Smooth muscle cell (in vitro differentiated cells): ENCODE measurements around the gene CELSR2. TPM values are rescaled to one million over a fixed set of nuclear protein-coding genes. Genes with fewer than 3 reads are reported as not detected.

Experiments used
- DNase-seq: peaks from one replicate; lab custom pipeline; 2025; ENCODE audit not compliant: unreplicated experiment; lab: John Stamatoyannopoulos, UW
- H2AFZ ChIP-seq: fragments of 200-600 bp; sonication (generic); 2 replicates; pipeline ENCODE4 v1.6.0; 2016; ENCODE audit warnings: antibody characterized with exemption, low read depth, mild to moderate bottlenecking
- H3F3A ChIP-seq: fragments of 200-600 bp; sonication (generic); 2 replicates; pipeline ENCODE4 v1.6.0; 2017; ENCODE audit warnings: antibody characterized with exemption, low read depth
- H3K27ac ChIP-seq: fragments of 200-600 bp; sonication (generic); 2 replicates; pipeline ENCODE4 v1.5.1; 2016; ENCODE audit warnings: low read depth, mild to moderate bottlenecking
- H3K27me3 ChIP-seq: fragments of 200-600 bp; sonication (generic); 2 replicates; pipeline ENCODE4 v1.6.1; 2016; ENCODE audit warnings: low read depth, mild to moderate bottlenecking
- H3K36me3 ChIP-seq: fragments of 200-600 bp; sonication (generic); 2 replicates; pipeline ENCODE4 v1.5.1; 2016; ENCODE audit warnings: low read depth
- H3K4me1 ChIP-seq: fragments of 200-600 bp; sonication (generic); 2 replicates; pipeline ENCODE4 v1.5.1; 2016; ENCODE audit warnings: low read depth
- H3K4me2 ChIP-seq: fragments of 200-600 bp; sonication (generic); 2 replicates; pipeline ENCODE4 v1.6.0; 2016; ENCODE audit warnings: mild to moderate bottlenecking
- H3K4me3 ChIP-seq: fragments of 200-600 bp; sonication (generic); 2 replicates; pipeline ENCODE4 v1.5.1; 2016; ENCODE audit warnings: mild to moderate bottlenecking
- H3K79me2 ChIP-seq: fragments of 200-600 bp; sonication (generic); 2 replicates; pipeline ENCODE4 v1.6.0; 2016; ENCODE audit warnings: low read depth, mild to moderate bottlenecking
- H3K9ac ChIP-seq: fragments of 200-600 bp; sonication (generic); 2 replicates; pipeline ENCODE4 v1.6.0; 2016; ENCODE audit warnings: low read depth
- H3K9me3 ChIP-seq: fragments of 200-600 bp; sonication (generic); replicated peaks from 2 replicates; pipeline ENCODE4 v1.5.1; 2016; ENCODE audit warnings: low read depth
- H4K20me1 ChIP-seq: fragments of 200-600 bp; sonication (generic); 2 replicates; pipeline ENCODE4 v1.6.0; 2016; ENCODE audit warnings: low read depth
- WGBS: methylation state at CpG from one replicate; pipeline ENCODE4 v1.1.7; 2016; ENCODE audit warnings: low lambda C conversion rate; 5-methylcytosine and 5-hydroxymethylcytosine counted together
- polyA plus RNA-seq: library from polyadenylated mRNA; unstranded; fragments of >200 nt; fragmentation: Nextera tagmentation; extraction: Ambion mirVana; gene quantifications from 2 replicates; pipeline ENCODE4 v1.2.1, GENCODE V29; 2016
- total RNA-seq: library from RNA; depleted of rRNA; stranded (reverse); fragments of >200 nt; gene quantifications from 2 replicates; pipeline ENCODE4 v1.2.3, GENCODE V29; 2014
- TF ChIP-seq, protein P1 (sequence below): fragments of 200-600 bp; sonication (generic); IDR thresholded peaks from 2 replicates; pipeline ENCODE4 v1.5.1; 2017; ENCODE audit warnings: borderline replicate concordance, mild to moderate bottlenecking, antibody characterized with exemption; ENCODE audit not compliant: insufficient read depth, poor library complexity, severe bottlenecking

Gene CELSR2
- total and polyA plus RNA-seq, 2 experiments from 2014 or later: 1.8 to 3.6 TPM

- no peaks in the 10 kb centered on the region for H3K9me3 ChIP-seq
- H3K9ac ChIP-seq: no peak overlapping the region
- H4K20me1 ChIP-seq: no peaks in the 10 kb centered on the region
- H2AFZ ChIP-seq: no peak overlapping the region
- no peak overlapping the region for H3K4me3 ChIP-seq
- H3K4me2 ChIP-seq: no peak overlapping the region
- DNase-seq: no peak
- no peaks in the 10 kb centered on the region for H3K36me3 ChIP-seq
- H3K27ac ChIP-seq: no peak overlapping the region
- no peaks in the 10 kb centered on the region for H3F3A ChIP-seq
- H3K79me2 ChIP-seq: no peaks in the 10 kb centered on the region
- 85% methylated on average over 8 of the region's 8 CpGs for WGBS
- TF ChIP-seq, protein P1, sequence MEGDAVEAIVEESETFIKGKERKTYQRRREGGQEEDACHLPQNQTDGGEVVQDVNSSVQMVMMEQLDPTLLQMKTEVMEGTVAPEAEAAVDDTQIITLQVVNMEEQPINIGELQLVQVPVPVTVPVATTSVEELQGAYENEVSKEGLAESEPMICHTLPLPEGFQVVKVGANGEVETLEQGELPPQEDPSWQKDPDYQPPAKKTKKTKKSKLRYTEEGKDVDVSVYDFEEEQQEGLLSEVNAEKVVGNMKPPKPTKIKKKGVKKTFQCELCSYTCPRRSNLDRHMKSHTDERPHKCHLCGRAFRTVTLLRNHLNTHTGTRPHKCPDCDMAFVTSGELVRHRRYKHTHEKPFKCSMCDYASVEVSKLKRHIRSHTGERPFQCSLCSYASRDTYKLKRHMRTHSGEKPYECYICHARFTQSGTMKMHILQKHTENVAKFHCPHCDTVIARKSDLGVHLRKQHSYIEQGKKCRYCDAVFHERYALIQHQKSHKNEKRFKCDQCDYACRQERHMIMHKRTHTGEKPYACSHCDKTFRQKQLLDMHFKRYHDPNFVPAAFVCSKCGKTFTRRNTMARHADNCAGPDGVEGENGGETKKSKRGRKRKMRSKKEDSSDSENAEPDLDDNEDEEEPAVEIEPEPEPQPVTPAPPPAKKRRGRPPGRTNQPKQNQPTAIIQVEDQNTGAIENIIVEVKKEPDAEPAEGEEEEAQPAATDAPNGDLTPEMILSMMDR: no peak
- no peaks in the 10 kb centered on the region for H3K4me1 ChIP-seq
- H3K27me3 ChIP-seq: peaks cover 5% of the 10 kb centered on the region
Measured at GRCh38 chr1:109247401-109248365, 1.7 kb upstream of the CELSR2 start.

- peaks cover 5% of the 10 kb centered on the region for H3K27me3 ChIP-seq
- H3K4me1 ChIP-seq: peaks cover 2% of the 10 kb centered on the region
- 92% methylated on average over 7 of the region's 7 CpGs for WGBS
- no peak overlapping the region for H3K4me3 ChIP-seq
- no peak for DNase-seq
- H2AFZ ChIP-seq: no peak overlapping the region
- H3K79me2 ChIP-seq: no peaks in the 10 kb centered on the region
- H3K9me3 ChIP-seq: no peaks in the 10 kb centered on the region
- H3K9ac ChIP-seq: no peak overlapping the region
- no peak overlapping the region for H3K4me2 ChIP-seq
- TF ChIP-seq, protein P1: no peak
- H3K27ac ChIP-seq: no peak overlapping the region
- no peaks in the 10 kb centered on the region for H4K20me1 ChIP-seq
- H3K36me3 ChIP-seq: no peaks in the 10 kb centered on the region
- no peaks in the 10 kb centered on the region for H3F3A ChIP-seq
Measured at GRCh38 chr1:109248444-109248796, 919 bp upstream of the CELSR2 start.

- Histone ChIP-seq H2AFZ (no peak overlapping the region), H3K36me3 (no peaks in the 10 kb centered on the region), H3K4me1 (peaks cover 16% of the 10 kb centered on the region), H3K4me2 (peak overlapping the region; percentile 91), H3K27me3 (peaks cover 5% of the 10 kb centered on the region), H3K9me3 (no peaks in the 10 kb centered on the region), H3K4me3 (peak overlapping the region; percentile 56), H4K20me1 (no peaks in the 10 kb centered on the region), H3F3A (no peaks in the 10 kb centered on the region), H3K27ac (no peak overlapping the region), H3K9ac (no peak overlapping the region), H3K79me2 (no peaks in the 10 kb centered on the region)
- no peak for DNase-seq
- WGBS: 6% methylated on average over 38 of the region's 80 CpGs
- TF ChIP-seq, protein P1: no peak
Measured at GRCh38 chr1:109249654-109250401, 489 bp downstream of the CELSR2 start.
